ENCODE measurements around the gene POLH.

The POLH gene

DNA sequence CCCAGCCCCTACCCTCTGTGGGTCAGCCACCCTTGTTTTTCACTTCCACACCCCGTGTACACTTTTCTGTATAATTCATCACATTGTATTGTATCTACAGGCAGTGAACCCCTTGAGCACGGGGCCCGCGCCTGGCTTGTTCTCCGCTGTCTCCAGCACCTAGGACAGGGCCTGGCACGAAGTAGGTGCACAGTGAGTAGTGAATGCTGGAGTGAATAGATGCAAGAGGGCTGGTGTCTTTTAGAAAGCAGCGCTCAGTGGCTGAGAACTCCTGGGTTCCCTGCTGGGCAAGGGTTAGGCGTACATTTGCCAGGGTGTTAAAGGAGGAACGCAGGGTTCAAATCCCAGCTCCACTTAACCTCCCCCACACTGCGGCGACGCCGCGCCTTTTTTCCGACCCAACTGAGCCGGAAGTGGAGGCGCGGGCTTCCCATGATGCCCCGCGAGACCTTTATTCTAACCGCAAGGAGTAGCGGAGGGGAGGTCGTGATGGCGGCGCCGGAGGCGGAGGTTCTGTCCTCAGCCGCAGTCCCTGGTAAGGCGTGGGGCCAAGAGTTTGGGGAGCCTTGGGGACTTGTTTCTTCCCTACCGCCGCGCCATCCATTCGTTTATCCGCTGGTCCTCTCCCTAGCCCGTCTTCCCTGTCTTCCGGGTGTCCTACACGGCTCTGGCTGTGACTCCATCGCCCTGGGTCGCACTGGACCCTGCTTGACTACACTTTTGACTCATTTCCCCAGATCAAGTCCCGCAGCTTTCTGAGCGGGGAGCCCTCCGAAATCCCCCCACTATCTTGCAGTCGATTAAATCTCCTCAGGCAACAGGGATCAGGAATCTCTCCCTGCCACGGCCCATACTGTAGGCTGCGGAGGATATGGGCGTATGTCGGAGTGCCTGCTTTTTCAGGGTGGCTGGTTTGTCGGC, 59.7 kb downstream of the POLH start, which contains the start of gene MAD2L1BP:
MAD2L1BP (plus strand) TSS at position 454 of the 921 bp plus-strand sequence; CDS start at position 490, 36 bp downstream.
- POLR2A ChIA-PET (ENCODE audit: low non-redundant PET) = interaction anchor here (1.2 kb wide), 1 partner anchor 8 kb away, joined by 3 read pairs; no protein-coding TSS in a partner anchor
- CTCF ChIA-PET = interaction anchor here (1.1 kb wide), 1 partner anchor 32 kb away, joined by 5 read pairs; no protein-coding TSS in a partner anchor
- no peak for TF ChIP-seq CTCF (conservative IDR thresholded peaks at IDR 0.05; ENCODE audit: low read depth)
- DNase-seq (ENCODE audit: low spot score) = peak; percentile 63
- H3K27ac ChIP-seq = peak within 1 kb of the TSS; percentile 80

GRCh38 chr6:43636308-43636659, 60.3 kb downstream of the POLH start:
- POLR2A ChIA-PET (ENCODE audit: low non-redundant PET) = interaction anchor here (0.6 to 1.2 kb wide), 2 partner anchors 9 to 88 kb away, joined by 3 to 4 read pairs; no protein-coding TSS in a partner anchor

DNA sequence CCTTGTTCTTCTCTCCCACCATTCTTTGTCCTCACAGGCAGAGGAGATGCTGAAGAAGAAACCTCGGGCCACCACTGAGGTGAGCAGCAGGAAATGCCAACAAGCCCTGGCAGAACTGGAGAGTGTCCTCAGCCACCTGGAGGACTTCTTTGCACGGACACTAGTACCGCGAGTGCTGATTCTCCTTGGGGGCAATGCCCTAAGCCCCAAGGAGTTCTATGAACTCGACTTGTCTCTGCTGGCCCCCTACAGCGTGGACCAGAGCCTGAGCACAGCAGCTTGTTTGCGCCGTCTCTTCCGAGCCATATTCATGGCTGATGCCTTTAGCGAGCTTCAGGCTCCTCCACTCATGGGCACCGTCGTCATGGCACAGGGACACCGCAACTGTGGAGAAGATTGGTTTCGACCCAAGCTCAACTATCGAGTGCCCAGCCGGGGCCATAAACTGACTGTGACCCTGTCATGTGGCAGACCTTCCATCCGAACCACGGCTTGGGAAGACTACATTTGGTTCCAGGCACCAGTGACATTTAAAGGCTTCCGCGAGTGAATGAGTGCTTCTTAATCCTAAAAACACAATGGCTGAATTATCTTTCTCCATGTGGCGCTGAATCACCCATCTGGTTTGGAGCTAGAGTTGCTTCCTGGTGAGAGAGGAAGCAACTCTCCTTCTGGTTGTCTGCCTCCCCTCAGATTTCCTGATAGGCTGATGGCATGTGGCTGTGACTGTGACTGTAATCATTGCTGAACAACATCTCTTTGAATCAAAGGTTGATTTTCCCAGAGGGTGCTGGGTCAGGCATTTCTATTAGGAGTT, 64.2 kb downstream of the POLH start:
- POLR2A ChIA-PET (ENCODE audit: low non-redundant PET) = no interaction called here
- DNase-seq (ENCODE audit: low spot score) = no peak
- TF ChIP-seq CTCF (conservative IDR thresholded peaks at IDR 0.05; ENCODE audit: low read depth) = no peak
- CTCF ChIA-PET = interaction anchor here (0.6 kb wide), 2 partner anchors 42 to 598 kb away, joined by 3 to 5 read pairs; no protein-coding TSS in a partner anchor
- peak overlapping the region; percentile 8; the same call in 1 of the 2 replicates for H3K27ac ChIP-seq

More at GRCh38 chr6:43636308-43636659, 60.3 kb downstream of the POLH start:
- no peak for DNase-seq (ENCODE audit: low spot score)
- no peak for TF ChIP-seq CTCF (conservative IDR thresholded peaks at IDR 0.05; ENCODE audit: low read depth)
- CTCF ChIA-PET = interaction anchor here (0.7 to 1.3 kb wide), 3 partner anchors 31 to 138 kb away, joined by 3 to 5 read pairs (median 3); no protein-coding TSS in a partner anchor
- H3K27ac ChIP-seq = peak overlapping the region; percentile 80

- peak within 1 kb of the TSS; percentile 44 for H3K27ac ChIP-seq
- DNase-seq (ENCODE audit: low spot score) = no peak
- TF ChIP-seq CTCF (conservative IDR thresholded peaks at IDR 0.05; ENCODE audit: low read depth) = no peak
- CTCF ChIA-PET = interaction anchor here (0.6 kb wide), 1 partner anchor 23 kb away, joined by 3 read pairs; no protein-coding TSS in a partner anchor
- POLR2A ChIA-PET (ENCODE audit: low non-redundant PET) = interaction anchor here (0.6 to 1.3 kb wide), 2 partner anchors 15 to 92 kb away, joined by 3 to 4 read pairs; no protein-coding TSS in a partner anchor
Observed at GRCh38 chr6:43644940-43645612, 69.1 kb downstream of the POLH start, which contains the start of gene RSPH9. Gene RSPH9 (plus strand): TSS chr6:43645036. CDS start chr6:43645099, 63 bp downstream.

DNA sequence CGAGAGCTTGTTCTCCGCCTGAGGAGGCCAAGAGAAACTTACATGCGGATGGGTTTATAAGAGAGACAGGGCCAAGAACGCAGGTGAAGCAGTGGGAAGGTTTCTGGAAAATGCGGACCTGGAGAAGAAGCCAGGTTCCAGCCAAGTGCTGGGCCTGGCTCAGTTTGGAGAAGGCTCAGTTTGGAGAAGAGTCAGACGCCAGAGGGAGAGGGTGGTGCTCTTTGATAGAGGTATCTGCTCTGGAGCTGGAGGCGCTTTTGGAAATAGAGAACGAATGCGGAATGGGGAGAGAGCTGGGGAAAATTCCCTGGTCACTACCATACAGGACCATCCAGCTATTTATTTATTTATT, 69.6 kb downstream of the POLH start:
- POLR2A ChIA-PET (ENCODE audit: low non-redundant PET) = interaction anchor here (0.6 kb wide), 1 partner anchor 92 kb away, joined by 3 read pairs; no protein-coding TSS in a partner anchor
- CTCF ChIA-PET = interaction anchor here (0.6 kb wide), 1 partner anchor 22 kb away, joined by 3 read pairs; no protein-coding TSS in a partner anchor
- no peak for TF ChIP-seq CTCF (conservative IDR thresholded peaks at IDR 0.05; ENCODE audit: low read depth)
- H3K27ac ChIP-seq = peak overlapping the region; percentile 44
- no peak for DNase-seq (ENCODE audit: low spot score)
